HG02588 (cell line): ENCODE measurements around the gene ALOX12.
"Not testable (repeated sequence)": the region's sequence is repeated elsewhere in the genome, so short reads cannot be mapped to it uniquely, and the experiment has no call there.

Experiments used
- ATAC-seq: cut with Tn5 transposase; IDR thresholded peaks from one replicate; pipeline ENCODE4 v1.9.1; 2021; ENCODE audit warnings: mild to moderate bottlenecking, moderate library complexity; ENCODE audit not compliant: unreplicated experiment

The ALOX12 gene

DNA sequence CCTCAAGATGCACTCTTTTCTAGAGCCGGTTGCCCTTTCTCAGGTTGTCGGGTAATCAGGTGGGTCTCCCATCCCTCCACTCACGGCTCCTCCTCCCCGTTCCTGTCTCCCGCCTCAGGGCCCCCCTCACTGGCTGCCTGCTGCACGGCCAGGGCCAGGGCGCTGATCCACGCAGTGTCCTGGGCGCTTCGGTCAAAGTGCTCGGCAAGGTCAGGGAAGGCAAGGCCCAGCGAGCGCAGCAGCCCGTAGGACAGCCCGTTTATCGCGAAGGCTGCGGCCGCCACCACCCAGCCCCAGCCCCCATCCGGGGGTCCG, 47.3 kb downstream of the ALOX12 start:
- ATAC-seq: no peak

DNA sequence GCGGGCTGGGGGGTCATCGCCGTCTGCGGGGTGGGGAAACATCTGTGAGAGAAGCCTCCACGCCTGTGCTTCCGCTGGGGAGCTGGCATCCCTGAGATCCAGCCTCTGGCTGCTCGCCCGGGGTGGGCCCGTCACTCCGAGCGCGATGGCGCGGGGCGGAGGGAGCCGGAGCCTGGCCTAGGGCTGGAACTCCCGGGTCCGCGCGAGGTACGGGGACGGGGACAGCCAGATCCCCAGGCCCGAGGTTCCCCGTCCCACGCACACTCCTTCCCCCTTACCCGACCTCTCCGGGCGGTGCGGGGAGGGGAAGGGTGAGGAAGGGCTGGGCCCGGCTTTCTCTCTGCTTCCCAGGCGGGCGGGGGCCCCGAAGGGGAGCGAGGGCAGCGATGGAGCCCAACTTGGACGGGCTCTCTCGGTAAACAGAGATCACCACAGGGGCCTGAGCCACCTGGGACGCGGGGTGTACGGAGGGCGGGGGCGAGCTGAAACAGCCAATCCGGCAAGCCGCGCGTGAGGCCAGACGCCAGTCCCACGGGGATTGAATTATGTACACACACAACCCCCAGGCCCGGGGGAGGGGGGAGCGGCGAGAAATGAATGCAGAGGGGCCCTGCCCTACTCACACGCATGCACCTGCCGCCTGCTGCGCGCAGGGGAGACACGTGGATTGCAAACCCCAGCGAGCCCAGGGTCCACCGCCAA, 47.8 kb downstream of the ALOX12 start, which contains the start of gene SLC16A11:
Gene SLC16A11, minus strand, starts transcription at position 596 of the 702 bp plus-strand sequence. Its CDS starts 579 bp downstream, at position 17.
- ATAC-seq: no peak

DNA sequence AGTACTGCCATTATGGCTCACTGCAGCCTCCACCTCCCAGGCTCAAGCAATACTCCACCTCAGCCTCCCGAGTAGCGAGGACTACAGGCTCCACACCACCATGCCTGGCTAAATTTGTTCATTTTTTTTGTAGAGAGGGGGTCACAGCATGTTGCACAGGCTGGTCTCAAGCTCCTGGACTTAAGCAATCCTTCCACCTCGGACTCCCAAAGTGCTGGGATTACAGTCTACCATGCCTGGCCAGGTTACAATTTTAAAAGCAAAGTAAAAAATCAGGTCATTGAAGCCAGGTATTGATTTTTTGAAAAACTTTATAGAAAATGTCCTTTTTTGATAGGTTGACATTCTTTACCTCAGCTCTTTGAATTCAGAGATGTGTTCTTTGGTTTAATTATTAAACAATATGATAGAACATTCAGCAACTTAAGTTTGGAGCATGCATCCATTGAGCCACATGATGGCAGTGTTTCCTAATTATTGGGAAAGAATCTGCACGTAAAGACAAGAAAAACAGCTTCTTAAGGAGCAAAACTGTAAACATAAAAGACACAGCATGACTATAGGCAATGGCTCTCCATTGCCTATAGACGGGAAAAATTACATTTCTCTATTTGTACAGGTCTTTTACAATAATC, 49.8 kb downstream of the ALOX12 start:
- no peak for ATAC-seq

DNA sequence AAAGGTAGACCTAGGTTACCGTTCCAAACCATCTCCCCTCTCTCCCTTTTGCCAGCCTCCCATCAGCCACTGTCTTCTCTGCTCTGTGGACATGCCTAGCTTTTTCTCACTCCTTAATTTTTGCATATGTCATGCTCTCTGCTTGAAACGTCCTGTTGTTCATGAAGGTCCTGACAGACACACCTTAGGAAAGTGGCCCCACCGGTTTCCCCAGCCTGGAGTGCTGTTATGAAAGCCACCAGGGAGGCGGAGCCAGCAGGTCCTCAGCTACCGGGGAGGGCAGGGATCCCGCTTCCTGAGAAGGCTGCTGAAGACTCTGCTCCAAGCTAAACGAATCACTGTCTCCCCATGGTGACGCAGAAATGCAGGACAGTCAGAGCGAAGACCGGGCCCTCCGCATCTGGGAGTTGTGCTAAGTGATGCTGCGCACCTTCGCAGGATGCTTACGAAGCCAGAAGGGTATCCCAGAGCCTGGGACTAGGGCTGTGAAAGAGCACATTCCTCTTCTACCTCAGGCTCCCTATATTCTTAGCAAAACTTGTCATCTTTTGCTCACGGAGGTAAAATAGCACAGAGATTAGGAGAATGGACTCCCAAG, 50.4 kb downstream of the ALOX12 start:
- no peak for ATAC-seq

DNA sequence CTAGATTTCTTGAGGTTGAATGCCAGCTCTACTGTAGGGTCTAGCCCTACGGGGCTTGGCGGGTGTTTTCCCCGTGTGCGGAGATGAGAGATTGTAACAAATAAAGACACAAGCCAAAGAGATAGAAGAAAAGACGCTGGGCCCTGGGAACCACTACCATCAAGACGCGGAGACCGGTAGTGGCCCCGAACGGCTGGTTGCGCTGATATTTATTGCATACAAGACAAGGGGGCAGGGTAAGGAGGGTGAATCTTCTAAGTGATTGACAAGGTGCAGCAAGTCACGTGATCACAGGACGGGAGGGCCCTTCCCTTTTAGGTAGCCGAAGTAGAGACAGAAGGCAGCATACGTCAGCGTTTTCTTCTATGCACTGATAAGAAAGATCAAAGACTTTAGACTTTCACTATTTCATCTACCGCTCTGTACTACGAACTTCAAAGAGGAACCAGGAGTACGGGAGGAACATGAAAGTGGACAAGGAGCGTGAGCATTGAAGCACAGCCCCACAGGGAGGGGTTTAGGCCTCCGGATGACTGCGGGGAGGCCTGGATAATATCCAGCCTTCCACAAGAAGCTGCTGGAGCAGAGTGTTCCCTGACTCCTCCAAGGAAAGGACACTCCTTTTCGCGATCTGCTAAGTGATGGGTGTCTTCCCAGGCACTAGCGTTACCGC, 51.0 kb downstream of the ALOX12 start:
- not testable (repeated sequence) for ATAC-seq

DNA sequence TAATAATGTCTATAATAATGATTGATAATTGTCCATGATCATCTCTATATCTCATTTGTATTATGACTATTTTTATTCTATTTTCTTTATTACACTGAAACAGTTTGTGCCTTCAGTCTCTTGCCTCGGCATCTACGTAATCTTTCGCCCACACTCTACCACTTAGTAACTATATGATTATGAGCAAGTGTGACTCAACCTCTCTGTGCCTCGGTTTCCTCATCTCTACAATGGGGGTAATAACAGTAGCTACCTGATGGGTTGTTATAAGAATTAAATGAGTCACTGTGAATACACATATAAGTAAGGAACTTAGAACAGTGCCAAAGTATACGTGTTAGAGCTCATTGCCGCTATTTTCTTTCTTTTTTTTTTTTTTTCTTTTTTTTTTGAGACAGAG, 51.7 kb downstream of the ALOX12 start:
- ATAC-seq: no peak

DNA sequence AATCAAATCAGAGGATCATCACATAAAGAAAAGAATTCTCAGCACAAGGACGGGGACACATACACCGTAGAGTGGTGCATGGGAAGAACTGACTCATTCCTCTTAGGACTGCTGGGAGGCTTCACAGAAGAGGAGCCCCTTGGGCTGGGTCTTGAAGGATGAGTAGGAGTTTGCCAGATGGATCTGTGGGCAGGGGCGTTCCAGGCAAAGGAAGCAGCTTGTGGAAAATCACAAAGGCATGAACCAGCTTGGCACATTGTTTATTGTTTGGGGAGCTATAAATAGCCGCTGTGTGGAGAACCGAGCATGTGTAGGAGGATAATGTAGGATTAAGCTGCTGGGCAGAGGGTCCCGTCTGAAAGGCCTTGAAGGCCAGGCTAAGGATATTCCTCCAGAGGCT, 53.1 kb downstream of the ALOX12 start:
- no peak for ATAC-seq

DNA sequence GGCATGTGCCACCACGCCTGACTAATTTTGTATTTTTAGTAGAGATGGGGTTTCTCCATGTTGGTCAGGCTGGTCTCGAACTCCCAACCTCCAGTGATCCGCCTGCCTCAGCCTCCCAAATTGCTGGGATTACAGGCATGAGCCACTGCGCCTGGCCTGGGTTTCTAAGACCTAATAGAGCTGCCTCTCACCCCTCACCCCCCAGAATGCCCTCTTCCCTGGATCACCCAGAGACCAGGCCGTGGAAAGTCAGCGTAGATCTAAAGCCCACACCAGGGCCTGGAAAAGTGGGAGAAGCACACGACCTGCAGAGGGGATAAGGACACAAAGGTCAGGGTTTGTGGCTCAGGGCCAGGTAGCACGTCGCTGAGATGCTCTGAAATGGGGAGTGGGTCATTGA, 54.7 kb downstream of the ALOX12 start:
- ATAC-seq: not testable (repeated sequence)

DNA sequence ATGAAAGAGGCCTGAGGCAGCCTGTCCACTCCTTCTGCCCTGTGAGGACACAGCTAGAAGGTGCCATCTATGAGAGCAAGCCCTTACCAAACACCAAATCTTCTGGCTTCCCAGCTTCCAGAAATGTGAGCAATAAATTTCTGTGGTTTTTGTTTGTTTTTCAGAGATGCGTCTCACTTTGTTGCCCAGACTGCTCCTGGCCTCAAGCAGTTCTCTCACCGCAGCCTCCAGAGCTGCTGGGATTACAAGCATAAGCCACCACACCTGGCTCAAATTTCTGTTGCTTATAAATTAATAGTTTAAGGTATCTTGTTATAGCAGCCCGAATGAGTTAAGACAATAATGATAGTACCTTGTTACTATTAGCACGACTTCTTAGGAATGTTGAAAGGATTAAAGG, 60.5 kb downstream of the ALOX12 start:
- ATAC-seq: no peak

DNA sequence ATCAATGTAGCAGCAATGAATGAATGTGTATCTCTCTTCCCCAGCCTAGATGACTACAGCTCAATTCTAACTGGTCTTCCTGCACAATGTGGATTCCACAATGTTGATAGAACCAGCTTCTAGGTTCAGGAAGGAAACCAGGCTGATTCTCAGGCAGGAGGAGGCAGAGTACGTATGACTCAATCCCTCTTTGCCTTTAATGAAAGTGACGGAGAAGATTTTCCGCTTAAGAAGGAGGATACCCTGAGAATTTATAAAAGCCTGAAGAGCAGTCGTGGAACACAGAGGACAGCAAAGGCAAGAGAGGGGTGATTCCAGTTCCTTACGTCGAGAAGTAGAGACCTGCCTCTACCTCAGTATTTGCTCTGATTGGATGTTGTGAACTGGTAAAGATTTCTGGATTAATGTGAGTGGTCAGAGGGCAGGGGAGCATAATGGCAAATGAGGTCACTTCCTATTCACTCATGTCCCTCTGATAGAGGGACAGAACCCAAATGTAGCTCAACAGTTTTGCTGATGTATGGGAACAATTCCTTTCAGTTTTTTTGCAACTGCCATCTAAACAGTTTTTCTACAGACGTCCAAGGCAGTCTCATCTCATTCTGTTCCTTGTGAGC, 63.1 kb downstream of the ALOX12 start:
- ATAC-seq: no peak
